SK-N-SH treated with all-trans-retinoic acid at 6 μM for 48 hours (cell line): Measurements from ENCODE around the gene ASPN.
A peak's percentile ranks its signal among the peaks of the same experiment; 100 is the strongest.

ENCODE experiments used
- ATAC-seq: fragments of 200-7000 bp; cut with Tn5 transposase; 3 replicates; pipeline ENCODE4 v1.9.1; 2020; ENCODE audit warnings: mild to moderate bottlenecking, moderate library complexity
- ARNTL ChIP-seq: fragments of 450-650 bp; formaldehyde crosslinking; IDR thresholded peaks from 2 replicates; pipeline ENCODE4 v1.5.0; 2020; ENCODE audit warnings: low read depth, mild to moderate bottlenecking, moderate library complexity, borderline replicate concordance
- BACH2 ChIP-seq: fragments of 250-450 bp; sonication (Bioruptor Pico); IDR thresholded peaks from 2 replicates; pipeline ENCODE4 v1.9.0; 2021; ENCODE audit warnings: mild to moderate bottlenecking, borderline replicate concordance
- CREB5 ChIP-seq: fragments of 250-450 bp; sonication (Bioruptor Pico); IDR thresholded peaks from 2 replicates; pipeline ENCODE4 v1.5.1; 2020; ENCODE audit warnings: low read depth, mild to moderate bottlenecking, moderate library complexity
- CSDC2 ChIP-seq: fragments of 250-450 bp; sonication (Bioruptor Pico); IDR thresholded peaks from 2 replicates; pipeline ENCODE4 v1.5.0; 2020; ENCODE audit warnings: mild to moderate bottlenecking, moderate library complexity
- ISL1 ChIP-seq: fragments of 250-450 bp; sonication (Bioruptor Pico); IDR thresholded peaks from 2 replicates; pipeline ENCODE4 v2.1.2; 2022; ENCODE audit warnings: mild to moderate bottlenecking, moderate library complexity
- OSR1 ChIP-seq: fragments of 250-450 bp; sonication (Bioruptor Pico); IDR thresholded peaks from 2 replicates; pipeline ENCODE4 v1.8.0; 2022; ENCODE audit warnings: moderate library complexity, mild to moderate bottlenecking, inconsistent platforms
- PPARA ChIP-seq: fragments of 250-450 bp; sonication (Bioruptor Pico); IDR thresholded peaks from 2 replicates; pipeline ENCODE4 v1.5.0; 2020; ENCODE audit warnings: mild to moderate bottlenecking, borderline replicate concordance
- RARB ChIP-seq: fragments of 250-450 bp; sonication (Bioruptor Pico); IDR thresholded peaks from 2 replicates; pipeline ENCODE4 v1.8.0; 2021; ENCODE audit warnings: mild to moderate bottlenecking, moderate library complexity
- TSHZ2 ChIP-seq: fragments of 250-450 bp; sonication (Bioruptor Pico); IDR thresholded peaks from 2 replicates; pipeline ENCODE4 v1.5.0; 2020; ENCODE audit warnings: mild to moderate bottlenecking, moderate library complexity
- ZC3H10 ChIP-seq: fragments of 250-450 bp; sonication (Bioruptor Pico); IDR thresholded peaks from 2 replicates; pipeline ENCODE4 v1.5.1; 2021; ENCODE audit warnings: mild to moderate bottlenecking, moderate library complexity
- ZFP30 ChIP-seq: fragments of 450-650 bp; formaldehyde crosslinking; IDR thresholded peaks from 2 replicates; pipeline ENCODE4 v1.5.0; 2022; ENCODE audit warnings: mild to moderate bottlenecking, moderate library complexity
- ZNF565 ChIP-seq: fragments of 450-650 bp; formaldehyde crosslinking; conservative IDR thresholded peaks from 2 replicates; pipeline ENCODE4 v1.5.0; 2020; ENCODE audit warnings: low read depth, mild to moderate bottlenecking, moderate library complexity
- ZNF70 ChIP-seq: fragments of 450-650 bp; formaldehyde crosslinking; IDR thresholded peaks from 2 replicates; pipeline ENCODE4 v1.5.0; 2020; ENCODE audit warnings: mild to moderate bottlenecking, moderate library complexity
- ZNF8 ChIP-seq: fragments of 450-650 bp; formaldehyde crosslinking; IDR thresholded peaks from 2 replicates; pipeline ENCODE4 v1.5.0; 2020; ENCODE audit warnings: mild to moderate bottlenecking, moderate library complexity
- TF ChIP-seq, protein P1 (sequence below): fragments of 250-450 bp; sonication (Bioruptor Pico); IDR thresholded peaks from 2 replicates; pipeline ENCODE4 v1.8.0; 2021; ENCODE audit warnings: low read depth, mild to moderate bottlenecking, moderate library complexity, borderline replicate concordance
- TF ChIP-seq, protein P2 (sequence below): fragments of 250-450 bp; sonication (Bioruptor Pico); IDR thresholded peaks from 2 replicates; pipeline ENCODE4 v1.8.0; 2020; ENCODE audit warnings: mild to moderate bottlenecking, moderate library complexity, borderline replicate concordance

Gene ASPN

DNA sequence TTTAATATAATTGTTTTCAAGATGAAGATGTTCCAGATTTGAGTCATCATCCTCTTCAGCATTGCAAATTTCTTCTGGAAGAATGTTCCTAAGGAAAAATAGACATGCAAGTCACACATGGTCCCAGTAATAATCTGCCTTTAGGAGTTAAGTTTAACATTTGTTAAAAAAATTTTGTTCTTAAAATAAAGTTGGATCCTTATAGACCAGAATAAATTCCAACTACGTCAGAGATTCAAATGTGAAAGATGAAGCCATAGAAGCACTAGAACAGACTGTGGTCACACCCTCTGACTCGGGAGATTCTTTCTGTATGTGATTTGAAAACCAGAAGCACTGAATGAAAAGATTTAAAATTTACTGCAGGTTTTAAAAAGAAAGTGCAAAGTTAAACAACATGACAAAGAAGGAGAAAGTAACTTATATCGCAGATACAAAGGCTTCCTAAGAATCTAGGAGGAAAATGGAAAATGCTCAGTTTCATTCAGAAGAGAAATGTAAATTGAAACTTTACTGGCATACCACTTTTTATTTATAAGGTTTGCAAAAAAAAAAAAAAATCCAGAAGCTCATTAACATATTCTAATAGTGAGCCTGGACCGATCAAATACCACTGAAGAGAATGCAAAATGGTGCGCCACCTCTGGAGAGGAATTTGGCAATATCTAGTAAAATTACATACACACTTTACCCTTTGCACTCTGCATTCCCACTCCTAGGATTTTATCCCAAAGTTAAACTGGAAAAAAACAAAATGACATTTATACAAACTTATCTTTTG lies 14.3 kb upstream of the ASPN start:
- TF ChIP-seq CSDC2 (no peak), ZNF70 (CRISPR knock-in tag) (no peak), ZNF8 (CRISPR knock-in tag) (no peak), RARB (no peak)
- no peak for ATAC-seq

DNA sequence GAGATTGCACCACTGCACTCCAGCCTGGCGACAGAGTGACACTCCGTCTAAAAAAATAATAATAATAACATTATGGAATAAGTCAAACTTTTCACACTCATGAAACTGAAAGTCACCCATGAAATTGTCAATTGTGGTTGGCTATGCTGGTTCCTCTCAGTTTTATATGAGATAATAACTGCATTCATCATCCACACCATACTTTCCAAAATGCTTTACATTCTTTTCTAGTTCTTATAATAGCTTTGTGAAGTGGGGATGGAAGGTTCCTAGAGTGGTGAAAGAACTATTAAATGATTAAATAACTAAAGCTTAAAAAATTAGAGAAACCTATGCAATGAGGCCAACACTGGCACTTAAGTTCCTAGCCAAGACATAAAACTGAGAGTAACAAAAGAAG lies 12.6 kb upstream of the ASPN start:
- TF ChIP-seq RARB (no peak), TSHZ2 (CRISPR knock-in tag) (no peak), OSR1 (no peak), PPARA (CRISPR knock-in tag) (no peak), ZFP30 (no peak), ARNTL (CRISPR knock-in tag) (no peak), ZNF565 (CRISPR knock-in tag) (no peak), ISL1 (CRISPR knock-in tag) (no peak), ZC3H10 (CRISPR knock-in tag) (no peak)
- ATAC-seq = no peak

- ATAC-seq = no peak
- TF ChIP-seq ZNF565 (CRISPR knock-in tag) (no peak), ISL1 (CRISPR knock-in tag) (no peak), ARNTL (CRISPR knock-in tag) (no peak)
These were observed 11.6 kb upstream of the ASPN start for GRCh38 chr9:92493749-92494387.

- TF ChIP-seq ZFP30 (no peak), ZNF565 (CRISPR knock-in tag) (no peak), ZC3H10 (CRISPR knock-in tag) (no peak), OSR1 (no peak)
- TF ChIP-seq, protein P1, sequence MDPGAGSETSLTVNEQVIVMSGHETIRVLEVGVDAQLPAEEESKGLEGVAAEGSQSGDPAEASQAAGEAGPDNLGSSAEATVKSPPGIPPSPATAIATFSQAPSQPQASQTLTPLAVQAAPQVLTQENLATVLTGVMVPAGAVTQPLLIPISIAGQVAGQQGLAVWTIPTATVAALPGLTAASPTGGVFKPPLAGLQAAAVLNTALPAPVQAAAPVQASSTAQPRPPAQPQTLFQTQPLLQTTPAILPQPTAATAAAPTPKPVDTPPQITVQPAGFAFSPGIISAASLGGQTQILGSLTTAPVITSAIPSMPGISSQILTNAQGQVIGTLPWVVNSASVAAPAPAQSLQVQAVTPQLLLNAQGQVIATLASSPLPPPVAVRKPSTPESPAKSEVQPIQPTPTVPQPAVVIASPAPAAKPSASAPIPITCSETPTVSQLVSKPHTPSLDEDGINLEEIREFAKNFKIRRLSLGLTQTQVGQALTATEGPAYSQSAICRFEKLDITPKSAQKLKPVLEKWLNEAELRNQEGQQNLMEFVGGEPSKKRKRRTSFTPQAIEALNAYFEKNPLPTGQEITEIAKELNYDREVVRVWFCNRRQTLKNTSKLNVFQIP = no peak
These were observed 10.6 kb upstream of the ASPN start for GRCh38 chr9:92492781-92493401.

GRCh38 chr9:92488681-92489550 lies 6.6 kb upstream of the ASPN start:
- peak; percentile 91 for ATAC-seq
- TF ChIP-seq, protein P1 = no peak
- TF ChIP-seq PPARA (CRISPR knock-in tag) (no peak), TSHZ2 (CRISPR knock-in tag) (no peak), CREB5 (CRISPR knock-in tag) (no peak), ZFP30 (no peak), RARB (no peak), BACH2 (no peak), ZNF70 (CRISPR knock-in tag) (no peak), ZNF565 (CRISPR knock-in tag) (no peak), ZC3H10 (CRISPR knock-in tag) (no peak)
- TF ChIP-seq, protein P2, sequence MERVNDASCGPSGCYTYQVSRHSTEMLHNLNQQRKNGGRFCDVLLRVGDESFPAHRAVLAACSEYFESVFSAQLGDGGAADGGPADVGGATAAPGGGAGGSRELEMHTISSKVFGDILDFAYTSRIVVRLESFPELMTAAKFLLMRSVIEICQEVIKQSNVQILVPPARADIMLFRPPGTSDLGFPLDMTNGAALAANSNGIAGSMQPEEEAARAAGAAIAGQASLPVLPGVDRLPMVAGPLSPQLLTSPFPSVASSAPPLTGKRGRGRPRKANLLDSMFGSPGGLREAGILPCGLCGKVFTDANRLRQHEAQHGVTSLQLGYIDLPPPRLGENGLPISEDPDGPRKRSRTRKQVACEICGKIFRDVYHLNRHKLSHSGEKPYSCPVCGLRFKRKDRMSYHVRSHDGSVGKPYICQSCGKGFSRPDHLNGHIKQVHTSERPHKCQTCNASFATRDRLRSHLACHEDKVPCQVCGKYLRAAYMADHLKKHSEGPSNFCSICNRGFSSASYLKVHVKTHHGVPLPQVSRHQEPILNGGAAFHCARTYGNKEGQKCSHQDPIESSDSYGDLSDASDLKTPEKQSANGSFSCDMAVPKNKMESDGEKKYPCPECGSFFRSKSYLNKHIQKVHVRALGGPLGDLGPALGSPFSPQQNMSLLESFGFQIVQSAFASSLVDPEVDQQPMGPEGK = no peak

More at GRCh38 chr9:92492781-92493401, 10.6 kb upstream of the ASPN start:
- no peak for ATAC-seq
